ENCODE data around the gene OSMR. TPM values are rescaled to one million over a fixed set of nuclear protein-coding genes. Genes with fewer than 3 reads are reported as not detected.

The OSMR gene
- total and polyA plus RNA-seq, 3 donors from 2014 or later = 12.9 to 18.3 (median 13.5) TPM

- intact Hi-C loops (cut with DNase I; ENCODE audit: low total_unique reads) = no loop called here
- Histone ChIP-seq H3K4me1 (no peaks in the 10 kb centered on the region), H3K27ac (no peak overlapping the region), H3K27me3 (no peaks in the 10 kb centered on the region), H3K36me3 (ENCODE audit: low read depth, missing control alignments) (no peaks in the 10 kb centered on the region), H3K4me3 (no peak overlapping the region), H3K9me3 (no peaks in the 10 kb centered on the region)
- TF ChIP-seq POLR2A (IDR thresholded peaks at IDR 0.05) (no peak), CTCF (IDR thresholded peaks at IDR 0.05) (no peak)
- WGBS, 2 donors = 74 to 80% methylated on average over 6 of the region's 6 CpGs
- no peak for DNase-seq
Measured at GRCh38 chr5:38925154-38925925, 79.5 kb downstream of the OSMR start.

- Histone ChIP-seq H3K36me3 (ENCODE audit: low read depth, missing control alignments) (no peaks in the 10 kb centered on the region), H3K27me3 (no peaks in the 10 kb centered on the region), H3K9me3 (no peaks in the 10 kb centered on the region), H3K4me1 (no peaks in the 10 kb centered on the region), H3K4me3 (no peak overlapping the region), H3K27ac (no peak overlapping the region)
- no peak for DNase-seq
- 87 to 89% methylated on average over 3 of the region's 3 CpGs for WGBS, 2 donors
- intact Hi-C loops (cut with DNase I; ENCODE audit: low total_unique reads) = no loop called here
- no peak for TF ChIP-seq POLR2A (IDR thresholded peaks at IDR 0.05)
- no peak for TF ChIP-seq CTCF (IDR thresholded peaks at IDR 0.05)
Measured at GRCh38 chr5:38926121-38926520, 80.3 kb downstream of the OSMR start.

- intact Hi-C loops (cut with DNase I; ENCODE audit: low total_unique reads) = no loop called here
Measured at GRCh38 chr5:38927470-38927869, 81.7 kb downstream of the OSMR start.

DNA sequence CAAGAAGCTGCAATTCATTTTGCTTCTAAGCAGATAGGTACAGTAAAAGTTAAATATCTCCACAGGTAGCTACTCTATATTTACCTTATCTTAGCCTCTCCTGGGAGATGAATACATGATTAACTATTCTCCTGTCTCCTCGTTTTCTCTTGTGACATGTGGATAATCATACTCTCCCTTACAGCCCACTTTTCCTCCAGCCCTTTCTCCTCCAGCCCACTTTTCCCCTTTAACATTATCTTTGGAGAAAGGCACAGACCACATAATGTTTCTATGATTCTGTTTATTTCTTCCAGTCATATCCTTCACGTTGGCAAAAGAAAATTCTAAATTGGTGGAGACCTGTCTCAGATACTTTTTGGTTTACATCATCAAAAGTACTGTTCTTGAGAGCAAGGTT, 84.0 kb downstream of the OSMR start:
- Histone ChIP-seq H3K27ac (no peak overlapping the region), H3K36me3 (ENCODE audit: low read depth, missing control alignments) (no peaks in the 10 kb centered on the region), H3K4me1 (no peaks in the 10 kb centered on the region), H3K9me3 (no peaks in the 10 kb centered on the region), H3K27me3 (no peaks in the 10 kb centered on the region), H3K4me3 (no peak overlapping the region)
- no peak for DNase-seq
- no peak for TF ChIP-seq POLR2A (IDR thresholded peaks at IDR 0.05)
- no peak for TF ChIP-seq CTCF (IDR thresholded peaks at IDR 0.05)
- intact Hi-C loops (cut with DNase I; ENCODE audit: low total_unique reads) = no loop called here
- 70 to 76% methylated on average over 2 of the region's 2 CpGs for WGBS, 2 donors

More at GRCh38 chr5:38927470-38927869, 81.7 kb downstream of the OSMR start:
- Histone ChIP-seq H3K27ac (no peak overlapping the region), H3K9me3 (no peaks in the 10 kb centered on the region), H3K36me3 (ENCODE audit: low read depth, missing control alignments) (no peaks in the 10 kb centered on the region), H3K4me3 (no peak overlapping the region), H3K4me1 (no peaks in the 10 kb centered on the region), H3K27me3 (no peaks in the 10 kb centered on the region)
- no peak for TF ChIP-seq POLR2A (IDR thresholded peaks at IDR 0.05)
- no peak for TF ChIP-seq CTCF (IDR thresholded peaks at IDR 0.05)
- no peak for DNase-seq
- WGBS, 2 donors = 93 to 95% methylated on average over 2 of the region's 2 CpGs

DNA sequence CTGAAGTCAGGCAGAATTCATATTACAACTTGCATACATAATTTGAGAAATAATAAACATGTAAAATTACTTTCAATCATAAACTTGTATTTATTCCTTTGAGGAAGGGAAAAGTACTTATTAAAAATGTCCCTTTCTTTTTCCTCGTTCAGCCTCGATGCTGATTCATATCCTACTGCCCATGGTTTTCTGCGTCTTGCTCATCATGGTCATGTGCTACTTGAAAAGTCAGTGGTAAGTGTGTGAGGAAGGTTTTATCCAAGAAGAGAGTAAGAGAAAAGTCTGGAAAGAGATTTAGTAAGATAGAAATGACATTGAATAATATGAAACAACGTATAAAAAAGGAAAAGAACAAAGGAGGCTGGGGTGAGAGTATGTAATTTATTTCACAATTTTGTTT, 85.9 kb downstream of the OSMR start:
- TF ChIP-seq CTCF (IDR thresholded peaks at IDR 0.05) (no peak), POLR2A (IDR thresholded peaks at IDR 0.05) (no peak)
- WGBS, 2 donors = 92 to 94% methylated on average over 4 of the region's 4 CpGs
- H3K4me3 ChIP-seq = no peak overlapping the region
- DNase-seq = no peak
- no peaks in the 10 kb centered on the region for H3K27me3 ChIP-seq
- no peaks in the 10 kb centered on the region for H3K36me3 ChIP-seq (ENCODE audit: low read depth, missing control alignments)
- intact Hi-C loops (cut with DNase I; ENCODE audit: low total_unique reads) = no loop called here
- no peaks in the 10 kb centered on the region for H3K4me1 ChIP-seq
- no peak overlapping the region for H3K27ac ChIP-seq
- no peaks in the 10 kb centered on the region for H3K9me3 ChIP-seq

All from testis (tissue), 3 donors.